Measurements from ENCODE around the gene SURF6. TPM values are rescaled to one million over a fixed set of nuclear protein-coding genes. Genes with fewer than 3 reads are reported as not detected.
A peak's percentile ranks its signal among the peaks of the same experiment; 100 is the strongest.

SURF6 gene
- total RNA-seq, 1 donor from 2014 or later = 15.1 TPM

DNA sequence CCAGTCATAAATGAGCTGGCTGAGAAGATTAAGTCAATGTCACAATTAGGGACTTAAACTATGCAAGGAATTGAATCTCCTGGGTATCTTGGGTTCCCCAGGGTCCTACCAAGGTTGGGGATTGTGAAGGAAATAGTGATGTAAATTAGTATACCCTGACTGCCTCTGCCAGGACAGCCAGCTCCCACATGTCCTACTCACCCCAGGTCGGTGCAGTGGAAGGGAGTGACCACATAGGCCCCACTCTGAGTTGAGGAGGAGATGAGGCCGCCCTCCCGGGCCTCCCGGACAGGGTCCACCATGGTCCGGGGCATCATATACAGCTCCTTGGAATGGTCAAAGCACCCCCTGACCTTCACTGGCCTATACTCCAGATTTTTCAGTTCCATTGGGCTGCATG lies 17.6 kb upstream of the SURF6 start:
- no peak for TF ChIP-seq CTCF (IDR thresholded peaks at IDR 0.05)
- Mint-ChIP-seq H3K36me3 (ENCODE audit: low read depth) (peaks cover 26% of the 10 kb centered on the region), H3K27ac (ENCODE audit: unreplicated experiment) (peak overlapping the region; percentile 45), H3K27me3 (ENCODE audit: low read depth) (no peaks in the 10 kb centered on the region), H3K9me3 (ENCODE audit: low read depth) (no peaks in the 10 kb centered on the region), H3K4me1 (ENCODE audit: low read depth) (peaks cover 49% of the 10 kb centered on the region), H3K4me3 (ENCODE audit: unreplicated experiment) (no peak overlapping the region)
- DNase-seq (ENCODE audit: low spot score) = no peak

- no peak for DNase-seq (ENCODE audit: low spot score)
- Mint-ChIP-seq H3K9me3 (ENCODE audit: low read depth) (no peaks in the 10 kb centered on the region), H3K27me3 (ENCODE audit: low read depth) (no peaks in the 10 kb centered on the region), H3K4me3 (ENCODE audit: unreplicated experiment) (no peak overlapping the region), H3K36me3 (ENCODE audit: low read depth) (peaks cover 29% of the 10 kb centered on the region), H3K4me1 (ENCODE audit: low read depth) (peaks cover 47% of the 10 kb centered on the region), H3K27ac (ENCODE audit: unreplicated experiment) (peak overlapping the region; percentile 24)
- no peak for TF ChIP-seq CTCF (IDR thresholded peaks at IDR 0.05)
Measured at GRCh38 chr9:133352635-133353340, 16.8 kb upstream of the SURF6 start.

DNA sequence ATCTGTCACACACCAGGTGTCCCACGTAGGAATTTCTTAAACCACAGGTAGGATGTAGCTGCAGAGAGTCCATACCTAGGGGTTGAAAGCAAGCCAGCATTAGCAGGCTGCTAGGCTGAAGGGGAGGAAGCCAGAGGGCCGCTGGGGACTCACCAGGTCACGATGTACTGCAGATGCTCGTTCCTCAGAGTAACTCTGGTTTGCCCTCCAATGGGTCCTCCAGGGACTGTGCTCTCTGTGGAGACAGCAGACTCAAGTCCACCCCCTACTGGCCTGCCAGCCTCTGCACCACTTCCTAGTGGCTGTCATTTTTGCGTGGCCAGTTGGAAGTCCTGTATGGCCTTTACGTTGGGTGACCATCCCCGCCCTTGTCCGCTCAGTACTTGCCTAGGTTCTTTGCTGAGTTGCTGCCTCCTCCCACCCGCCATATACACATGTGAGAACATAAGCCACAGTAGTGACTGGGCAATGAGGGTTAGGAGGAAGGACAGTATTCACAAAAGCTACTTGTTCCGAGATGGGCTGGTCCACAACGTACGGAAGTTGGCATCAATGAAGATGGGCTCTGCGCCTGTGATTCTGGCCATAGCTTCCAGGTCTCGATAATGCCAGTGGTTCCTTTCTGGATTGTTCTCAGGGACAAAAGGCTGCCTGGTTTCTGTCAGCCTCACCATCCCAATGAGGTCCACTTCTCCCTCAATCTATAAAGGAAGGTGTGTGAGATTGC lies 16.1 kb upstream of the SURF6 start:
- Mint-ChIP-seq H3K27ac (ENCODE audit: unreplicated experiment) (peak overlapping the region; percentile 22), H3K4me1 (ENCODE audit: low read depth) (peaks cover 41% of the 10 kb centered on the region), H3K4me3 (ENCODE audit: unreplicated experiment) (no peak overlapping the region), H3K27me3 (ENCODE audit: low read depth) (no peaks in the 10 kb centered on the region), H3K9me3 (ENCODE audit: low read depth) (no peaks in the 10 kb centered on the region), H3K36me3 (ENCODE audit: low read depth) (peaks cover 29% of the 10 kb centered on the region)
- no peak for DNase-seq (ENCODE audit: low spot score)
- peak; percentile 71 for TF ChIP-seq CTCF (IDR thresholded peaks at IDR 0.05)

DNA sequence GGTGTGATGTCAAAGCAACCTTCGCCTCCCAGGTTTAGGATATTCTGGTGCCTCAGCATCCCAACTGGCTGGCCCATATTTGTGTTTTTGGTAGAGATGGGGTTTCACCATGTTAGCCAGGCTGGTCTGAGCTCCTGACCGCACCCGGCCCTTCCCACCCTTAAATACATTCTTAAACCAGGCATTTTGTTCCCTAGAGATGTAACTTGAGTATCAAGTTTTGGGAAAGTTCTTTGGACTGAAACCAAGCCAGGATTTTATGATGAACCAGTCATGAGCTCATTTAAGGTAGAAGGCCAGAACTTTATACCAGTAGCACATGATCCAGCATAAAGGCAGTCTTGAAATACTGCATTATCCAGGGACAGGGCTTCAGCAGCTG lies 15.5 kb upstream of the SURF6 start:
- peak overlapping the region; percentile 22 for H3K27ac Mint-ChIP-seq (ENCODE audit: unreplicated experiment)
- H3K9me3 Mint-ChIP-seq (ENCODE audit: low read depth) = no peaks in the 10 kb centered on the region
- TF ChIP-seq CTCF (IDR thresholded peaks at IDR 0.05) = no peak
- DNase-seq (ENCODE audit: low spot score) = no peak
- H3K27me3 Mint-ChIP-seq (ENCODE audit: low read depth) = no peaks in the 10 kb centered on the region
- H3K4me3 Mint-ChIP-seq (ENCODE audit: unreplicated experiment) = no peak overlapping the region
- peaks cover 44% of the 10 kb centered on the region for H3K4me1 Mint-ChIP-seq (ENCODE audit: low read depth)
- H3K36me3 Mint-ChIP-seq (ENCODE audit: low read depth) = peaks cover 29% of the 10 kb centered on the region

GRCh38 chr9:133349965-133350616 lies 14.1 kb upstream of the SURF6 start:
- no peak for TF ChIP-seq CTCF (IDR thresholded peaks at IDR 0.05)
- Mint-ChIP-seq H3K27ac (ENCODE audit: unreplicated experiment) (peak overlapping the region; percentile 93), H3K27me3 (ENCODE audit: low read depth) (no peaks in the 10 kb centered on the region), H3K4me1 (ENCODE audit: low read depth) (peaks cover 45% of the 10 kb centered on the region), H3K9me3 (ENCODE audit: low read depth) (no peaks in the 10 kb centered on the region), H3K36me3 (ENCODE audit: low read depth) (peaks cover 29% of the 10 kb centered on the region), H3K4me3 (ENCODE audit: unreplicated experiment) (peak overlapping the region; percentile 98)
- DNase-seq (ENCODE audit: low spot score) = no peak

Measured in chondrocyte (in vitro differentiated cells).